Ishikawa (cell line): ENCODE data around the gene TOP2B.

Source experiments
- CEBPB ChIP-seq: IDR thresholded peaks from 2 replicates; pipeline ENCODE4 v1.6.1; 2012
- CREB1 ChIP-seq: IDR thresholded peaks from 2 replicates; pipeline ENCODE4 v1.6.1; 2012; ENCODE audit warnings: low read depth
- EGR1 ChIP-seq: IDR thresholded peaks from 2 replicates; pipeline ENCODE4 v1.6.1; 2012
- EP300 ChIP-seq: IDR thresholded peaks from 2 replicates; pipeline ENCODE4 v1.6.1; 2012; ENCODE audit warnings: borderline replicate concordance
- FOXM1 ChIP-seq: IDR thresholded peaks from 2 replicates; pipeline ENCODE4 v1.6.1; 2012; ENCODE audit warnings: low read depth, borderline replicate concordance
- MAX ChIP-seq: IDR thresholded peaks from 2 replicates; pipeline ENCODE4 v1.6.1; 2012
- NFIC ChIP-seq: IDR thresholded peaks from 2 replicates; pipeline ENCODE4 v1.6.1; 2012
- RAD21 ChIP-seq: IDR thresholded peaks from 2 replicates; pipeline ENCODE4 v1.6.1; 2012; ENCODE audit warnings: low read depth
- REST ChIP-seq: IDR thresholded peaks from 2 replicates; pipeline ENCODE4 v1.6.1; 2012; ENCODE audit warnings: low read depth, mild to moderate bottlenecking
- TAF1 ChIP-seq: IDR thresholded peaks from 2 replicates; pipeline ENCODE4 v1.6.1; 2012; ENCODE audit warnings: low read depth, mild to moderate bottlenecking
- TCF12 ChIP-seq: IDR thresholded peaks from 2 replicates; pipeline ENCODE4 v1.6.1; 2012; ENCODE audit warnings: low read depth
- TEAD4 ChIP-seq: IDR thresholded peaks from 2 replicates; pipeline ENCODE4 v1.6.1; 2012
- USF1 ChIP-seq: IDR thresholded peaks from 2 replicates; pipeline ENCODE4 v1.6.1; 2012
- YY1 ChIP-seq: IDR thresholded peaks from 2 replicates; pipeline ENCODE4 v1.6.1; 2012; ENCODE audit warnings: low read depth
- ZBTB7A ChIP-seq: IDR thresholded peaks from 2 replicates; pipeline ENCODE4 v1.6.1; 2012; ENCODE audit warnings: low read depth

TOP2B gene

GRCh38 chr3:25573386-25574171 is 91.1 kb downstream of the TOP2B start:
- TF ChIP-seq YY1, result no peak

GRCh38 chr3:25572919-25573385 is 91.8 kb downstream of the TOP2B start:
- TF ChIP-seq EP300, result no peak
- TF ChIP-seq FOXM1, result no peak
- no peak for TF ChIP-seq NFIC
- no peak for TF ChIP-seq ZBTB7A
- no peak for TF ChIP-seq EGR1
- TF ChIP-seq TEAD4, result no peak
- no peak for TF ChIP-seq REST
- TF ChIP-seq CEBPB, result no peak
- TF ChIP-seq TCF12, result no peak
- no peak for TF ChIP-seq CREB1
- no peak for TF ChIP-seq RAD21

GRCh38 chr3:25572336-25572735 is 92.4 kb downstream of the TOP2B start:
- TF ChIP-seq FOXM1 (no peak), ZBTB7A (no peak), EGR1 (no peak), EP300 (no peak)

- no peak for TF ChIP-seq EGR1
These were observed 93.4 kb downstream of the TOP2B start for GRCh38 chr3:25571285-25571684.

- TF ChIP-seq ZBTB7A (no peak), CREB1 (no peak), RAD21 (no peak), EGR1 (no peak), CEBPB (no peak), YY1 (no peak), REST (no peak), TCF12 (no peak), TAF1 (no peak), MAX (no peak), EP300 (no peak), TEAD4 (no peak), NFIC (no peak), USF1 (no peak)
These were observed 96.1 kb downstream of the TOP2B start for GRCh38 chr3:25568525-25569078.

- TF ChIP-seq ZBTB7A, result no peak
- TF ChIP-seq EP300, result no peak
- TF ChIP-seq MAX, result no peak
- no peak for TF ChIP-seq YY1
- TF ChIP-seq TAF1, result no peak
- no peak for TF ChIP-seq NFIC
- no peak for TF ChIP-seq REST
- no peak for TF ChIP-seq FOXM1
- TF ChIP-seq CREB1, result no peak
- no peak for TF ChIP-seq EGR1
- no peak for TF ChIP-seq RAD21
- no peak for TF ChIP-seq TCF12
- no peak for TF ChIP-seq TEAD4
- TF ChIP-seq CEBPB, result no peak
- no peak for TF ChIP-seq USF1
These were observed 96.7 kb downstream of the TOP2B start for GRCh38 chr3:25567806-25568524.
